ENCODE data around the gene TCL1B.

DNA sequence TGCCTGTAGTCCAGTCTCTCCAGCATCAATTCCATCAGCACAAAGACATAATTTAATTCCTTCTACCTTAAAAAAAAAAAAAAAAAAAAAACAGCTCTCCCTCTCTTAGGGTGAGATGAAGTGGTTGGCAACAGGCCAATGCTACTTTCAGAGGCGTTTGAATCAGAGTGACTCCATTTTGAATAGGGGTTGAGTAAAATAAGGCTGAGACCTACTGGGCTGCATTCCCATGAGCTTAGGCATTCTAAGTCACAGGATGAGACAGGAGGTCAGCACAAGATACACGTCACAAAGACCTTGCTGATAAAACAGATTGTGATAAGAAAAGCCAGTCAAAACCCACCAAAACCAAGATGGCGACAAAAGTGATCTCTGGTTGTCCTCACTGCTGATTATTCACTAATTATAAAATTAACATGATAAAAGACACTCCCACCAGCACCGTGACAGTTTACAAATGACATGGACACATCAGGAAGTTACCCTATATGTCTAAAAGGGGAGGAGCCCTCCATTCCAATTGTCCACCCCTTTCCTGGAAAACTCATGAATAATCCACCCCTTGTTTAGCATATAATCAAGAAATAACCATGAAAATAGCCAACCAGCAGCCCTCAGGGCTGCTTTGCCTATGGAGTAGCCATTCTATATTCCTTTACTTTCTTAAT lies 6.9 kb upstream of the TCL1B start:
- TF ChIP-seq, protein P1, sequence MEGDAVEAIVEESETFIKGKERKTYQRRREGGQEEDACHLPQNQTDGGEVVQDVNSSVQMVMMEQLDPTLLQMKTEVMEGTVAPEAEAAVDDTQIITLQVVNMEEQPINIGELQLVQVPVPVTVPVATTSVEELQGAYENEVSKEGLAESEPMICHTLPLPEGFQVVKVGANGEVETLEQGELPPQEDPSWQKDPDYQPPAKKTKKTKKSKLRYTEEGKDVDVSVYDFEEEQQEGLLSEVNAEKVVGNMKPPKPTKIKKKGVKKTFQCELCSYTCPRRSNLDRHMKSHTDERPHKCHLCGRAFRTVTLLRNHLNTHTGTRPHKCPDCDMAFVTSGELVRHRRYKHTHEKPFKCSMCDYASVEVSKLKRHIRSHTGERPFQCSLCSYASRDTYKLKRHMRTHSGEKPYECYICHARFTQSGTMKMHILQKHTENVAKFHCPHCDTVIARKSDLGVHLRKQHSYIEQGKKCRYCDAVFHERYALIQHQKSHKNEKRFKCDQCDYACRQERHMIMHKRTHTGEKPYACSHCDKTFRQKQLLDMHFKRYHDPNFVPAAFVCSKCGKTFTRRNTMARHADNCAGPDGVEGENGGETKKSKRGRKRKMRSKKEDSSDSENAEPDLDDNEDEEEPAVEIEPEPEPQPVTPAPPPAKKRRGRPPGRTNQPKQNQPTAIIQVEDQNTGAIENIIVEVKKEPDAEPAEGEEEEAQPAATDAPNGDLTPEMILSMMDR (IDR thresholded peaks at IDR 0.05) = no peak
- TF ChIP-seq POLR2A (IDR thresholded peaks at IDR 0.05) = no peak
